H54 (cell line): Measurements from ENCODE around the gene RAD51B.
A peak's percentile ranks its signal among the peaks of the same experiment; 100 is the strongest.

Experiments used
- DNase-seq: peaks from one replicate; pipeline ENCODE4 v3.0.0; 2011; ENCODE audit warnings: low spot score, mixed read lengths; ENCODE audit not compliant: insufficient read length
- FAIRE-seq: peaks from 3 replicates; lab custom pipeline; 2011; peaks lifted over from hg19 to GRCh38; lab: Jason Lieb, UNC
- POLR2A ChIP-seq: IDR thresholded peaks from 2 replicates; pipeline ENCODE4 v1.6.1; 2011; ENCODE audit warnings: low read depth, mild to moderate bottlenecking, low read length

Gene RAD51B

GRCh38 chr14:68230202-68230949 lies 410.8 kb downstream of the RAD51B start:
- FAIRE-seq: no peak
- DNase-seq: no peak
- TF ChIP-seq POLR2A: no peak

- FAIRE-seq (no peak), DNase-seq (no peak)
- TF ChIP-seq POLR2A: no peak
These were observed 411.6 kb downstream of the RAD51B start for GRCh38 chr14:68230950-68231717.

DNA sequence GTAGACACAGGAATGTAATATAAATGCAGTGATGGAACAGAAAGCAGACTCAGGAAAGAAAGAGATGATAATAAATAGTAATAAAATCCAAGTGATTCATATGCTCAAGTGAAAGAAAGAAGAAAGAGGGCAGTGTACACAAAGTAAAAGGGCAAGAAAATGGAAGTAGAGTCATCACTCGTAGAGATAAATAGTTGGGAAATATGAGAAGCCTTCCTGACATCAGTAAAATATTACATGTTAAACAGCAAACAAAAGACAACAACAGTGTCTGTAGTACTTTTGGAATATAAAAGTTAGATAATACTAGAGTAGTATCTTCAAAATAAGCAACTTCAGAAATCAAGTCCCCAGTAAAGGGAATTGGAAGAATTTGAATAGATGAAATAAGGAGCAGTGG lies 412.3 kb downstream of the RAD51B start:
- FAIRE-seq (no peak), DNase-seq (no peak)
- no peak for TF ChIP-seq POLR2A

DNA sequence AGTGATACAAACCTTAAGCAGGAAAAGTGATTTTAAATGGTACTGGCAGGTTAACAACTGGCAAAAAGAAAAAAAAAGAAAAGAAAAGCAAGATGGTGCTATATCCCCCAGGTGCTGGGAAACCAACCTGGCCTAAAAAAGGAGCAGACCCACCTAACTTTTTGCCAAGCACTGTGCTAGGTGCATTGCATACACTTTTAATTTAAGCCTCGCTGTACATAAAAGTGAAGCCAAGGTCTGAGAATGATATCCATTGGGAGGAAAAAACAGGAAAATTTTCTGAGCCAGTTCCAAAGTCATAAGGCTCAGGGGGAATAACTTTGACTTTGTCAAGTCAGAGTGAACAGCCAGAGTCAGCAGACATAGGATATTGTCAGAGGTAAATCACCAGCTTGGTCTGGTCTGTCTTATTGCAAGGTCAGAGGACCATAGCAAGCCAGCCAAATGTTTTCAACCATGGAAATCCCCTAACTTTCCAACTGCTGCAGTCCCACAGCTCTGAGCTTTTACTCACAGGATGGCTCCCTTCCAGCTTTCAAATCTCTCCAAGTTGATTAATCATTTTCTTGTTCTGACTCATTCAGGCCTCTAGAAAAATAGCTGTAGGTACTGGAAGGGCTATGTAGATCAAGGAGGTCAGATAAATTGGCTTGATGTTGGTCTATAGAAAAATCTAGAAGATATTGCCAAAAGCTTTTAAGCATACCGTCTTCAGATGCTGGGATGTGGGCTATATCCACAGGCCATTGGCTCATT lies 412.9 kb downstream of the RAD51B start:
- peak; percentile 99 for FAIRE-seq
- no peak for DNase-seq
- no peak for TF ChIP-seq POLR2A

DNA sequence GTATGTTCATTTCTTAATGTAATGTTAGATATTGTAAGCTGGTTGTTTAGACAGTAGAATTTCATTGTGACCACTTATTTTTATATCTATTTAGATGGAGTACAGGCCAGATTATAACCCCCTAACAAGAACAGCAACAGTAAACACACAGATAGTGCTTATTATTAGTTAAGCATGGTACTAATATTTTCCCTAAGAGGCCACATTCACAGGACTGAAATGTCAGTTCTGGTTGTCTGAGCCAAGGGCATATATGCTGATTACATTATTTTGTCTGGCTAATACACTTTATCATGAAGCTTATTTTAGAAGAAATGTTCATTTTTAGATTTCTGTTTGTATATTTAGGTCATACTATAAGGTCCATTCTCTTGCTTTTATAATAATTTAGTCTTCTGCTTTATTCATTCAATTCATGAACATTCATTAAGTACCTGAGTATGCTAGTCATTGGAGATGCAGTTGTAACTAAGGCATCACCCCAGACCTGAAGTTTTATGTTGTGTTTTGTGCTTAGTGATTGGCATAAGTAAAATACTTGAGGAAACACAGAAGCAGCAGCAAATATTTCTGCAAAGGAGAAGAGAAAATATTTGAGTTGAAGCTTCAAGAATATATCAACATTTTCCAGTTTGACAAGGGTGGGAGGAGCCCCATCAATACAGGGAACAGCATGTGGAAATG lies 413.7 kb downstream of the RAD51B start:
- no peak for TF ChIP-seq POLR2A
- FAIRE-seq (no peak), DNase-seq (no peak)

- DNase-seq (no peak), FAIRE-seq (peak; percentile 72)
- no peak for TF ChIP-seq POLR2A
These were observed 414.7 kb downstream of the RAD51B start for GRCh38 chr14:68234101-68234905.

- peak; percentile 53 for FAIRE-seq
- DNase-seq: no peak
- no peak for TF ChIP-seq POLR2A
These were observed 415.4 kb downstream of the RAD51B start for GRCh38 chr14:68235011-68235410.

- FAIRE-seq: no peak
These were observed 417.2 kb downstream of the RAD51B start for GRCh38 chr14:68236582-68237458.

DNA sequence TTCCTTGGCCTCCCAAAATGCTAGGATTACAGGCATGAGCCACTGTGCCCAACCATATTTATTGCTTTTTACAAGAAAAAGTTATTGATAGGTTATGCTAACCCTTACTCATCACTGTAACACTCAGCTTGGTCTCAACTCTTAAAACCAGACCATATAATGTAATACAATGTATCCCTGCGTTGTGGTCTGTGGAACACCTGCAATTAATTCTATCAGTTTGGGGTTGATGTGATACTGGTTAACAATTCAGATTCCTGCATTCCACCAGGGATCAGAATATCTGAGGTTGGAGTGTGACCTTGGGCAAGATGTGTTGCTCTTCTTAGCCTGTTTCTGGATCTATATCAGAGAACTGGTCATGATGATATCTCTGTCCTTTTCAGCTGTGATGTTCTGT lies 419.0 kb downstream of the RAD51B start:
- FAIRE-seq (no peak), DNase-seq (no peak)
- TF ChIP-seq POLR2A: no peak

More at GRCh38 chr14:68236582-68237458, 417.2 kb downstream of the RAD51B start:
- no peak for TF ChIP-seq POLR2A
- DNase-seq: no peak

GRCh38 chr14:68238976-68239375 lies 419.4 kb downstream of the RAD51B start:
- FAIRE-seq: no peak

DNA sequence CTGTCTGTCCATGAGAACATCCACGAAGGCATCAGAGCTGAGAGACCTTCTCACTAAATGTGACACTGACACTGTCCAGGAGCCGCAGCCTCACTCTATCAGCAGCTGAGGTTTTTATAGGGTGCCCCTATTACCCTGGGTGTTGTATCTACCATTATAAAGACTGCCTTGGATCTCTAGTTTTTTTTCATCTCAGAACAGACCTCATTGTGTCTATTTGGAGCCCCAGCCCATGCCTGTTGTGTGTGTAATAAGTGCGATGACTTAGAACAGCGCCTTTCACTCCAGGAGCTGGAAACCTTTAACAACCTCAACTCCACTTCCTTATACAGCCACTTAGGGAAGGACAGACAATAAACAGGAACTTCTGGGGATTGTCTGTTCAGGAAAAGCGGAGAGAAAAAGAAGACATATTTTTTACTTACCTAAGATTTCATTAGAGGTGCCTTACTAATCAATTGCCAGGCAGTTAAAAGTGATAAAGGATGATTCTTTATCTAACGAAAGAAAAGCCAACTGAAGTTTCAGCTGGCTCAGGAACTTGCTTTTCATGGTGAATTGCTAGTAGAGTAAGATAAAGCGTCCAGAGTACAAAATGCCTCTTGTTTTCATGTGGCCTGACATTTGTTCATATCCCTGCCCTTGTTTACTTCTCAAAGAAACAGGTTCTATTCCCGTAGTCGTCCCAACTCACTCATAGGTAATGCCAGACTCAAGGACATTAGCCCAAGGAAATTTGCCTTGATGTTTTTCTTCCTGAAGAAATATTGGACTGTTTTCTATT lies 420.6 kb downstream of the RAD51B start:
- TF ChIP-seq POLR2A: no peak
- DNase-seq (no peak), FAIRE-seq (no peak)

More at GRCh38 chr14:68238976-68239375, 419.4 kb downstream of the RAD51B start:
- DNase-seq: no peak
- no peak for TF ChIP-seq POLR2A
